IMR-90 (cell line): ENCODE data around the gene HACL1. TPM values are rescaled to one million over a fixed set of nuclear protein-coding genes. Genes with fewer than 3 reads are reported as not detected.

Experiments
- ATAC-seq: fragments of 200-7000 bp; cut with Tn5 transposase; 2 replicates; pipeline ENCODE4 v1.9.1; 2020; ENCODE audit warnings: low read depth, mild to moderate bottlenecking, moderate library complexity
- BruUV-seq: library from RNA; stranded (reverse); fragments of 400-500 nt; replicated peaks from 2 replicates; lab custom pipeline; 2021; lab: Mats Ljungman, UMichigan
- CTCF ChIA-PET: fragments of 300-600 bp; formaldehyde crosslinking; extraction: SDS; loops from one replicate; lab custom pipeline; 2021; ENCODE audit warnings: antibody characterized with exemption; lab: Yijun Ruan, JAX
- POLR2A ChIA-PET: fragments of 300-600 bp; sonication (Branson Sonifier 250); formaldehyde crosslinking; loops from one replicate; lab custom pipeline; 2022; ENCODE audit warnings: antibody characterized with exemption; ENCODE audit not compliant: unreplicated experiment; lab: Charles Lee
- DNase-seq: peaks from one replicate; pipeline ENCODE4 v3.0.0; 2013
- H2AFZ ChIP-seq: replicated peaks from 2 replicates; pipeline ENCODE3; 2013; ENCODE audit warnings: low read length, mild to moderate bottlenecking; ENCODE audit not compliant: poor library complexity
- H2AK5ac ChIP-seq: 2 replicates; pipeline ENCODE4 v1.6.1; 2013; ENCODE audit warnings: low read depth, low read length, inconsistent platforms
- H2AK9ac ChIP-seq: replicated peaks from 2 replicates; pipeline ENCODE3; 2013; ENCODE audit warnings: mild to moderate bottlenecking, low read depth, low read length, moderate library complexity; ENCODE audit not compliant: poor library complexity
- H2BK120ac ChIP-seq: 2 replicates; pipeline ENCODE4 v1.6.1; 2013; ENCODE audit warnings: low read depth, low read length, inconsistent platforms
- H2BK15ac ChIP-seq: 3 replicates; pipeline ENCODE4 v1.6.1; 2013; ENCODE audit warnings: low read depth, low read length, inconsistent platforms
- H2BK20ac ChIP-seq: 2 replicates; pipeline ENCODE4 v1.6.1; 2013; ENCODE audit warnings: low read depth, mild to moderate bottlenecking, inconsistent platforms, low read length, moderate library complexity
- H2BK5ac ChIP-seq: 2 replicates; pipeline ENCODE4 v1.6.1; 2013; ENCODE audit warnings: mild to moderate bottlenecking, low read depth, low read length, inconsistent platforms; ENCODE audit not compliant: poor library complexity, severe bottlenecking
- H3K14ac ChIP-seq: replicated peaks from 2 replicates; pipeline ENCODE4 v1.6.1; 2013; ENCODE audit warnings: low read depth, low read length, inconsistent platforms
- H3K18ac ChIP-seq: 2 replicates; pipeline ENCODE4 v1.6.1; 2013; ENCODE audit warnings: low read depth, low read length, control low read depth
- H3K23ac ChIP-seq: 2 replicates; pipeline ENCODE4 v1.6.1; 2013; ENCODE audit warnings: low read depth, low read length, inconsistent platforms
- H3K27ac ChIP-seq: 2 replicates; pipeline ENCODE4 v1.5.1; 2013; ENCODE audit warnings: mild to moderate bottlenecking, control low read depth, low read length; ENCODE audit not compliant: insufficient read depth
- H3K27me3 ChIP-seq: 2 replicates; pipeline ENCODE4 v1.6.1; 2013; ENCODE audit warnings: low read length; ENCODE audit not compliant: control insufficient read depth, insufficient read depth
- H3K36me3 ChIP-seq: 2 replicates; pipeline ENCODE4 v1.6.1; 2013; ENCODE audit warnings: low read length, mixed read lengths; ENCODE audit not compliant: control insufficient read depth, insufficient read depth
- H3K4ac ChIP-seq: 2 replicates; pipeline ENCODE4 v1.6.1; 2013; ENCODE audit warnings: low read depth, low read length, inconsistent platforms
- H3K4me1 ChIP-seq: 2 replicates; pipeline ENCODE4 v1.6.1; 2013; ENCODE audit warnings: low read length, mixed read lengths; ENCODE audit not compliant: control insufficient read depth, insufficient read depth
- H3K4me2 ChIP-seq: 2 replicates; pipeline ENCODE4 v1.6.1; 2013; ENCODE audit warnings: low read depth, mild to moderate bottlenecking, control low read depth, low read length, moderate library complexity
- H3K4me3 ChIP-seq: 2 replicates; pipeline ENCODE4 v1.5.1; 2013; ENCODE audit warnings: low read depth, mild to moderate bottlenecking, control low read depth, low read length, moderate library complexity; ENCODE audit not compliant: insufficient read depth
- H3K56ac ChIP-seq: 2 replicates; pipeline ENCODE4 v1.6.1; 2013; ENCODE audit warnings: low read length, inconsistent platforms; ENCODE audit not compliant: insufficient read depth; ENCODE audit errors: extremely low read depth
- H3K79me1 ChIP-seq, 2 experiments: 2 replicates each; pipeline ENCODE4 v1.6.1; 2013; ENCODE audit warnings: low read length in 2 of 2, inconsistent platforms in 1 of 2, low read depth in 1 of 2
- H3K9ac ChIP-seq: 2 replicates; pipeline ENCODE4 v1.6.1; 2013; ENCODE audit warnings: low read depth, low read length, control low read depth
- H3K9me1 ChIP-seq: 2 replicates; pipeline ENCODE4 v1.6.1; 2013; ENCODE audit warnings: low read length, inconsistent platforms; ENCODE audit not compliant: insufficient read depth
- H3K9me3 ChIP-seq: 2 replicates; pipeline ENCODE4 v1.6.1; 2013; ENCODE audit warnings: low read length; ENCODE audit not compliant: control insufficient read depth, insufficient read depth
- H4K20me1 ChIP-seq: 2 replicates; pipeline ENCODE4 v1.6.1; 2013; ENCODE audit warnings: low read length, inconsistent platforms; ENCODE audit not compliant: insufficient read depth
- H4K5ac ChIP-seq: 2 replicates; pipeline ENCODE4 v1.6.1; 2013; ENCODE audit warnings: mild to moderate bottlenecking, low read depth, low read length, control low read depth
- H4K8ac ChIP-seq, 2 experiments: 2 replicates each; pipeline ENCODE4 v1.6.1; 2013; ENCODE audit warnings: low read depth in 2 of 2, low read length in 2 of 2, control low read depth in 1 of 2, inconsistent platforms in 1 of 2
- H4K91ac ChIP-seq: 2 replicates; pipeline ENCODE4 v1.6.1; 2013; ENCODE audit warnings: low read depth, low read length, inconsistent platforms; ENCODE audit not compliant: insufficient read depth
- BHLHE40 ChIP-seq: fragments of 150-350 bp; IDR thresholded peaks from 2 replicates; pipeline ENCODE4 v1.6.1; 2016; ENCODE audit warnings: mild to moderate bottlenecking, low read depth, low read length
- CHD1 ChIP-seq: IDR thresholded peaks from 2 replicates; pipeline ENCODE4 v1.6.1; 2012; ENCODE audit warnings: low read depth, low read length, improper control_type of control experiment
- FOS ChIP-seq: fragments of 150-350 bp; IDR thresholded peaks from 2 replicates; pipeline ENCODE4 v1.6.1; 2016; ENCODE audit warnings: low read depth, low read length
- MAZ ChIP-seq: IDR thresholded peaks from 2 replicates; pipeline ENCODE4 v1.6.1; 2012; ENCODE audit warnings: low read depth, mild to moderate bottlenecking, low read length, improper control_type of control experiment, moderate library complexity, borderline replicate concordance
- NFE2L2 ChIP-seq: fragments of 150-350 bp; IDR thresholded peaks from 2 replicates; pipeline ENCODE4 v1.6.1; 2016; ENCODE audit warnings: low read depth, mild to moderate bottlenecking, low read length
- RAD21 ChIP-seq: IDR thresholded peaks from 2 replicates; pipeline ENCODE4 v1.6.1; 2012; ENCODE audit warnings: low read length, improper control_type of control experiment
- RCOR1 ChIP-seq: IDR thresholded peaks from 2 replicates; pipeline ENCODE4 v1.6.1; 2012; ENCODE audit warnings: mild to moderate bottlenecking, low read length, improper control_type of control experiment; ENCODE audit not compliant: insufficient replicate concordance
- RFX5 ChIP-seq: IDR thresholded peaks from 2 replicates; pipeline ENCODE4 v1.8.0; 2012; ENCODE audit warnings: low read depth, mild to moderate bottlenecking, low read length, moderate library complexity
- USF2 ChIP-seq: fragments of 150-350 bp; IDR thresholded peaks from 2 replicates; pipeline ENCODE4 v1.6.1; 2017; ENCODE audit warnings: mild to moderate bottlenecking, antibody characterized with exemption, low read length, low read depth
- WGBS, 2 experiments: methylation state at CpG; one replicate each; pipeline versions ENCODE4 v1.1.5 to v1.1.7; 2013; ENCODE audit warnings: missing lambda C conversion rate in 2 of 2; ENCODE audit not compliant: insufficient read length in 1 of 2; ENCODE audit errors: extremely low coverage in 2 of 2; 5-methylcytosine and 5-hydroxymethylcytosine counted together
- dilution Hi-C: fragments of 300-500 bp; cut with HindIII; formaldehyde crosslinking; loops from one replicate; pipeline ENCODE4 v1.14.3; 2018; ENCODE audit warnings: low sequenced_read_pairs; ENCODE audit not compliant: unreplicated experiment
- in situ Hi-C: fragments of 300-500 bp; cut with MboI; formaldehyde crosslinking; loops from 3 replicates; pipeline ENCODE4 v1.14.3; 2019; ENCODE audit warnings: low sequenced_read_pairs, inconsistent platforms, mixed read lengths
- intact Hi-C: fragments of 100-400 bp; cut with micrococcal nuclease; formaldehyde crosslinking; loops from 2 replicates; pipeline ENCODE4 v1.10.0; 2022
- polyA plus RNA-seq, 3 experiments: library from polyadenylated mRNA; depleted of rRNA; stranded (reverse); fragments of >200 nt; gene quantifications; 2 replicates each; pipeline ENCODE4 v1.2.3, GENCODE V29; 2012; ENCODE audit warnings: low replicate concordance in 1 of 3
- total RNA-seq: library from RNA; depleted of rRNA; stranded (reverse); fragments of >200 nt; gene quantifications from 2 replicates; pipeline ENCODE4 v1.2.3, GENCODE V29; 2012; rRNA removed

The HACL1 gene
- total and polyA plus RNA-seq, 2 of the 4 experiments (the other 2 are of a cell fraction), result 9.9 to 28.1 TPM

- TF ChIP-seq USF2, result no peak
- TF ChIP-seq CHD1, result no peak
- TF ChIP-seq NFE2L2, result no peak
- no peak for TF ChIP-seq FOS
- no peak for TF ChIP-seq MAZ
- TF ChIP-seq BHLHE40, result no peak
- no peak for TF ChIP-seq RCOR1
- TF ChIP-seq RFX5, result no peak
- TF ChIP-seq RAD21, result no peak
- H4K8ac ChIP-seq, result no peak overlapping the region
- H3K23ac ChIP-seq, result no peak overlapping the region
- H2AK9ac ChIP-seq, result no peak overlapping the region
- no peak overlapping the region for H4K91ac ChIP-seq
- H3K79me1 ChIP-seq, result no peaks in the 10 kb centered on the region
- intact Hi-C loops, result no loop called here
- H2AFZ ChIP-seq, result no peak overlapping the region
- ATAC-seq, result no peak
- H3K14ac ChIP-seq, result no peak overlapping the region
- H3K18ac ChIP-seq, result no peak overlapping the region
- CTCF ChIA-PET, result interaction anchor here (0.6 kb wide), 1 partner anchor 205 kb away, joined by 4 read pairs; no protein-coding TSS in a partner anchor
- no peak overlapping the region for H3K9ac ChIP-seq
- in situ Hi-C loops, result no loop called here
- no peak overlapping the region for H2BK20ac ChIP-seq
- no TSS peak for BruUV-seq
- H4K20me1 ChIP-seq, result no peaks in the 10 kb centered on the region
- no peak overlapping the region for H2BK5ac ChIP-seq
- H3K9me3 ChIP-seq, result no peaks in the 10 kb centered on the region
- H2BK15ac ChIP-seq, result no peak overlapping the region
- no peak overlapping the region for H3K56ac ChIP-seq
- no peaks in the 10 kb centered on the region for H3K4me1 ChIP-seq
- dilution Hi-C loops, result no loop called here
- no peak overlapping the region for H3K4me2 ChIP-seq
- peaks cover 2% of the 10 kb centered on the region for H3K27me3 ChIP-seq
- H4K5ac ChIP-seq, result no peak overlapping the region
- no peak overlapping the region for H3K4me3 ChIP-seq
- H3K36me3 ChIP-seq, result no peaks in the 10 kb centered on the region
- no peak overlapping the region for H2AK5ac ChIP-seq
- no peak overlapping the region for H3K4ac ChIP-seq
- H3K9me1 ChIP-seq, result 0 out of 2 replicates have a peak, but pooled peaks cover 3% of the 10 kb centered on the region
- no peak for DNase-seq
- WGBS, 2 experiments, result no CpG with 5 or more reads among the region's 3 CpGs
- no peak overlapping the region for H3K27ac ChIP-seq
- H2BK120ac ChIP-seq, result no peak overlapping the region
- POLR2A ChIA-PET, result no interaction called here
These were observed 90.2 kb downstream of the HACL1 start for GRCh38 chr3:15511156-15511555.

Other genes starting within 250 kb of the HACL1 start
- gene METTL6, start 174.0 kb downstream of the HACL1 start, total RNA-seq, result 21.5 and 32.5 TPM in 2 replicates
- 15.3 and 15.4 TPM in 2 replicates for gene METTL6, start 174.0 kb downstream of the HACL1 start, polyA plus RNA-seq (2012; rRNA removed)
- 19.7 and 21.3 TPM in 2 replicates for gene EAF1, start 174.0 kb downstream of the HACL1 start, total RNA-seq
- gene EAF1, start 174.0 kb downstream of the HACL1 start, polyA plus RNA-seq (2012; rRNA removed), result 5.7 and 7.0 TPM in 2 replicates
- gene COLQ, start 79.9 kb downstream of the HACL1 start, total RNA-seq, result under 0.01 and 0.18 TPM in 2 replicates
- gene COLQ, start 79.9 kb downstream of the HACL1 start, polyA plus RNA-seq (2012; rRNA removed), result 0.65 and 1.0 TPM in 2 replicates
- 14.2 and 21.1 TPM in 2 replicates for gene BTD, start 176 bp upstream of the HACL1 start, total RNA-seq
- 12.0 and 14.8 TPM in 2 replicates for gene BTD, start 176 bp upstream of the HACL1 start, polyA plus RNA-seq (2012; rRNA removed)
- 211 and 223 TPM in 2 replicates for gene ANKRD28, start 196.4 kb upstream of the HACL1 start, total RNA-seq
- gene ANKRD28, start 196.4 kb upstream of the HACL1 start, polyA plus RNA-seq (2012; rRNA removed), result 39.2 and 52.6 TPM in 2 replicates